HepG2 (cell line): Measurements from ENCODE around the gene STK39. TPM values are rescaled to one million over a fixed set of nuclear protein-coding genes. Genes with fewer than 3 reads are reported as not detected.

ENCODE experiments used
- ATAC-seq: fragments of 200-7000 bp; cut with Tn5 transposase; 3 replicates; pipeline ENCODE4 v1.9.1; 2020; ENCODE audit warnings: mild to moderate bottlenecking, moderate library complexity
- BruUV-seq: library from RNA; stranded (reverse); fragments of 400-500 nt; replicated peaks from 2 replicates; lab custom pipeline; 2021; lab: Mats Ljungman, UMichigan
- CTCF ChIA-PET: fragments of 300-600 bp; formaldehyde crosslinking; extraction: SDS; loops from one replicate; lab custom pipeline; 2021; ENCODE audit warnings: low total read pairs, inconsistent platforms, low intra/inter-chr PET ratio; lab: Yijun Ruan, JAX
- POLR2A ChIA-PET: fragments of 350-600 bp; sonication (Branson Sonifier 250); formaldehyde crosslinking; loops from one replicate; lab custom pipeline; 2020; ENCODE audit warnings: antibody characterized with exemption, inconsistent platforms; lab: Yijun Ruan, JAX
- DNase-seq: peaks from one replicate; pipeline ENCODE4 v3.0.0-alpha.2; 2015; ENCODE audit warnings: low spot score
- FAIRE-seq: peaks from 3 replicates; lab custom pipeline; 2011; peaks lifted over from hg19 to GRCh38; lab: Jason Lieb, UNC
- H2AFZ ChIP-seq: one replicate; pipeline ENCODE4 v1.6.1; 2011; ENCODE audit warnings: low read length, inconsistent platforms
- H3K27ac ChIP-seq: fragments of 300-600 bp; 3 replicates; pipeline ENCODE4 v1.8.0; 2011; ENCODE audit warnings: mixed run types, mild to moderate bottlenecking, mixed read lengths, low read length, inconsistent platforms; ENCODE audit not compliant: insufficient read depth; ENCODE audit errors: extremely low read length
- H3K27me3 ChIP-seq, 2 experiments: fragments of 200-600 bp in 1 of 2; 2 replicates in 1 of 2; 3 replicates in 1 of 2; pipeline versions ENCODE4 v1.6.0 to v1.8.0; 2011; ENCODE audit warnings: low read length in 2 of 2, mild to moderate bottlenecking in 2 of 2, moderate library complexity in 2 of 2, inconsistent platforms in 1 of 2; ENCODE audit not compliant: insufficient read depth in 2 of 2, control insufficient read depth in 1 of 2
- H3K36me3 ChIP-seq, 2 experiments: fragments of 200-600 bp in 1 of 2; replicated peaks in 1 of 2; 2 replicates in 1 of 2; 3 replicates in 1 of 2; pipeline versions ENCODE4 v1.5.1 to v1.8.0; 2011; ENCODE audit warnings: low read length in 2 of 2, inconsistent platforms in 1 of 2; ENCODE audit not compliant: insufficient read depth in 2 of 2, control insufficient read depth in 1 of 2
- H3K4me1 ChIP-seq: 2 replicates; pipeline ENCODE4 v1.5.1; 2012; ENCODE audit warnings: low read length, inconsistent platforms; ENCODE audit not compliant: insufficient read depth
- H3K4me2 ChIP-seq: 2 replicates; pipeline ENCODE4 v1.6.0; 2011; ENCODE audit warnings: low read depth, low read length, inconsistent platforms
- H3K4me3 ChIP-seq, 3 experiments: fragments of 200-600 bp in 1 of 3; sonication (generic), shearing (Covaris generic) in 1 of 3; replicated peaks in 1 of 3; 2 replicates each; pipeline ENCODE4 v1.5.1; 2011 to 2016; ENCODE audit warnings: low read length in 3 of 3, inconsistent platforms in 2 of 3, low read depth in 2 of 3, mild to moderate bottlenecking in 2 of 3, control low read depth in 1 of 3, mixed read lengths in 1 of 3; ENCODE audit not compliant: insufficient read depth in 1 of 3
- H3K79me2 ChIP-seq: one replicate; pipeline ENCODE4 v1.6.1; 2011; ENCODE audit warnings: low read length, inconsistent platforms; ENCODE audit not compliant: insufficient read depth
- H3K9ac ChIP-seq: 2 replicates; pipeline ENCODE4 v1.6.0; 2011; ENCODE audit warnings: mild to moderate bottlenecking, low read depth, low read length, inconsistent platforms; ENCODE audit not compliant: insufficient read depth
- H3K9me3 ChIP-seq: 2 replicates; pipeline ENCODE4 v1.5.1; 2012; ENCODE audit warnings: mild to moderate bottlenecking, low read length
- H4K20me1 ChIP-seq: 2 replicates; pipeline ENCODE4 v1.6.0; 2011; ENCODE audit warnings: inconsistent platforms, mild to moderate bottlenecking, low read length, moderate library complexity; ENCODE audit not compliant: insufficient read depth
- FIP1L1 ChIP-seq: fragments of 200-400 bp; formaldehyde crosslinking; IDR thresholded peaks from 2 replicates; pipeline ENCODE4 v1.6.1; 2018; ENCODE audit warnings: low read depth, mild to moderate bottlenecking, low read length, moderate library complexity, borderline replicate concordance; ENCODE audit not compliant: insufficient read depth
- HOXA3 ChIP-seq: sonication (generic); formaldehyde crosslinking; IDR thresholded peaks from 2 replicates; pipeline ENCODE4 v1.5.0; 2020; ENCODE audit warnings: missing genetic modification reagents
- IKZF4 ChIP-seq: sonication (generic); formaldehyde crosslinking; IDR thresholded peaks from 2 replicates; pipeline ENCODE4 v1.5.1; 2020; ENCODE audit warnings: borderline replicate concordance, mild to moderate bottlenecking, low read depth, missing genetic modification reagents; ENCODE audit errors: not compliant biosample characterization
- MXI1 ChIP-seq: IDR thresholded peaks from 3 replicates; pipeline ENCODE4 v1.6.1; 2012; ENCODE audit warnings: low read depth, low read length, inconsistent platforms, borderline replicate concordance
- NKX3-1 ChIP-seq: sonication (generic); formaldehyde crosslinking; IDR thresholded peaks from 2 replicates; pipeline ENCODE4 v1.5.0; 2020; ENCODE audit warnings: missing genetic modification reagents
- ONECUT2 ChIP-seq: sonication (generic); formaldehyde crosslinking; IDR thresholded peaks from 2 replicates; pipeline ENCODE4 v1.4.0; 2020; ENCODE audit warnings: missing genetic modification reagents
- PAF1 ChIP-seq: IDR thresholded peaks from 2 replicates; pipeline ENCODE4 v1.6.1; 2016; ENCODE audit warnings: missing genetic modification reagents, missing compliant biosample characterization
- RBM22 ChIP-seq: fragments of 200-400 bp; formaldehyde crosslinking; optimal IDR thresholded peaks from 2 replicates; pipeline ENCODE3; 2017; ENCODE audit warnings: mild to moderate bottlenecking, low read length, moderate library complexity
- SNRNP70 ChIP-seq: fragments of 200-400 bp; formaldehyde crosslinking; IDR thresholded peaks from 2 replicates; pipeline ENCODE4 v1.6.1; 2017; ENCODE audit warnings: mild to moderate bottlenecking, low read depth, low read length, moderate library complexity
- TAF15 ChIP-seq: fragments of 200-400 bp; formaldehyde crosslinking; IDR thresholded peaks from one replicate; pipeline ENCODE4 v1.6.1; 2018; ENCODE audit warnings: mild to moderate bottlenecking, low read depth, low read length; ENCODE audit not compliant: poor library complexity, severe bottlenecking
- ZBTB49 ChIP-seq: sonication (generic); formaldehyde crosslinking; IDR thresholded peaks from 2 replicates; pipeline ENCODE4 v1.4.0; 2020; ENCODE audit warnings: missing genetic modification reagents, borderline replicate concordance
- ZBTB7B ChIP-seq: sonication (generic); formaldehyde crosslinking; IDR thresholded peaks from 2 replicates; pipeline ENCODE4 v1.4.0; 2020; ENCODE audit warnings: missing genetic modification reagents
- ZFP62 ChIP-seq: sonication (generic); formaldehyde crosslinking; IDR thresholded peaks from 2 replicates; pipeline ENCODE4 v1.4.0; 2020; ENCODE audit warnings: missing genetic modification reagents
- ZKSCAN1 ChIP-seq: fragments of 150-350 bp; IDR thresholded peaks from 2 replicates; pipeline ENCODE4 v1.6.1; 2014; ENCODE audit warnings: low read length
- ZNF335 ChIP-seq: sonication (generic); formaldehyde crosslinking; IDR thresholded peaks from 2 replicates; pipeline ENCODE4 v1.4.0; 2020; ENCODE audit warnings: missing genetic modification reagents
- ZNF451 ChIP-seq: sonication (generic); formaldehyde crosslinking; IDR thresholded peaks from 2 replicates; pipeline ENCODE4 v1.5.0; 2020; ENCODE audit warnings: mild to moderate bottlenecking, missing genetic modification reagents
- ZNF564 ChIP-seq: sonication (generic); formaldehyde crosslinking; IDR thresholded peaks from 2 replicates; pipeline ENCODE4 v1.8.1; 2023; ENCODE audit warnings: mild to moderate bottlenecking, missing genetic modification reagents
- ZNF629 ChIP-seq: sonication (generic); formaldehyde crosslinking; conservative IDR thresholded peaks from 2 replicates; pipeline ENCODE4 v1.5.0; 2020; ENCODE audit warnings: missing genetic modification reagents
- ZNF784 ChIP-seq: sonication (generic); formaldehyde crosslinking; IDR thresholded peaks from 2 replicates; pipeline ENCODE4 v1.5.1; 2020; ENCODE audit warnings: missing genetic modification reagents, mild to moderate bottlenecking, borderline replicate concordance
- WGBS: methylation state at CpG from one replicate; pipeline ENCODE4 v1.1.6; 2017; ENCODE audit warnings: low lambda C conversion rate; 5-methylcytosine and 5-hydroxymethylcytosine counted together
- in situ Hi-C: cut with HindIII; loops from 2 replicates; pipeline ENCODE4 v1.10.0; 2017; ENCODE audit warnings: low pct_unique_long_range_greater_than_20kb; ENCODE audit not compliant: extremely low pct_ligation_motif_present
- intact Hi-C: fragments of 100-400 bp; cut with micrococcal nuclease; formaldehyde crosslinking; loops from one replicate; pipeline ENCODE4 v1.10.0; 2022; ENCODE audit not compliant: unreplicated experiment
- polyA plus RNA-seq, 8 experiments: library from polyadenylated mRNA; depleted of rRNA in 3 of 8; stranded (reverse) in 7 of 8; unstranded in 1 of 8; fragments of >200 nt; fragmentation: Illumina TruSeq in 4 of 8; extraction: Trizol in 4 of 8; gene quantifications; 2 replicates each; pipeline versions ENCODE4 v1.2.1 to v1.2.3, GENCODE V29; 2011 to 2016; ENCODE audit warnings: low read depth in 4 of 8, missing spikeins in 1 of 8, mixed read lengths in 1 of 8; ENCODE audit not compliant: insufficient read depth in 1 of 8
- total RNA-seq, 5 experiments: library from RNA; depleted of rRNA; stranded (reverse); fragments of >200 nt; fragmentation: Illumina TruSeq; extraction: Trizol; gene quantifications; 2 replicates each; pipeline ENCODE4 v1.2.3, GENCODE V29; 2016; ENCODE audit warnings: low read depth in 1 of 5
- TF ChIP-seq, protein P1 (sequence below): IDR thresholded peaks from 2 replicates; pipeline ENCODE4 v1.6.1; 2016; ENCODE audit warnings: missing compliant biosample characterization, missing genetic modification reagents, borderline replicate concordance

STK39 gene
- total and polyA plus RNA-seq, 2 of the 13 experiments (the other 11 are each of a cell fraction or from before 2014, with no cell fraction given) = 27.3 to 38.4 TPM

DNA sequence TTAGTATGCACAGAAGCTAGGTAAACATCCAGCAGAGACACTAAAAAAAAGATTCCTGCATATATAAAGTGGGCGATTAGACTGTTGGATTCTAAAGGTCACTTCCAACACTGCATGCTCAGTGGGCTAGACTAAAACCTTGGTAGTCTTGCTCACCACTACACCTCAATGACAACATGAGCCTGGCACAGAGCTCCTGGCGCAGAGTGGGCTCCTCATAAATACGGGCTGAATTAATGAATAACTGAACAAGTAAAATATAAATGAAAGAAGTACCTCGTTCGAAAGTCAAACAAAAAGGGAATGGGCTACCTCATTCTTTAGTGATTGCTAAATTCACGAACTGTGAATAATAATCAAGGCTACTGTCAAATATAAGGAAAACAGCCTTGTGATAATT is 185.3 kb downstream of the STK39 start:
- peaks cover 10 to 49% of the 10 kb centered on the region in 2 experiments; a peak in 4 of 5 replicates for H3K36me3 ChIP-seq
- no peaks in the 10 kb centered on the region for H3K79me2 ChIP-seq
- no peak for TF ChIP-seq FIP1L1
- no peak for TF ChIP-seq ZNF451 (CRISPR knock-in tag)
- TF ChIP-seq, protein P1, sequence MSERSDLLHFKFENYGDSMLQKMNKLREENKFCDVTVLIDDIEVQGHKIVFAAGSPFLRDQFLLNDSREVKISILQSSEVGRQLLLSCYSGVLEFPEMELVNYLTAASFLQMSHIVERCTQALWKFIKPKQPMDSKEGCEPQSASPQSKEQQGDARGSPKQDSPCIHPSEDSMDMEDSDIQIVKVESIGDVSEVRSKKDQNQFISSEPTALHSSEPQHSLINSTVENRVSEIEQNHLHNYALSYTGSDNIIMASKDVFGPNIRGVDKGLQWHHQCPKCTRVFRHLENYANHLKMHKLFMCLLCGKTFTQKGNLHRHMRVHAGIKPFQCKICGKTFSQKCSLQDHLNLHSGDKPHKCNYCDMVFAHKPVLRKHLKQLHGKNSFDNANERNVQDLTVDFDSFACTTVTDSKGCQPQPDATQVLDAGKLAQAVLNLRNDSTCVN (CRISPR knock-in tag) = no peak
- no peak for TF ChIP-seq HOXA3 (CRISPR knock-in tag)
- TF ChIP-seq MXI1 = no peak
- no peak for TF ChIP-seq NKX3-1 (CRISPR knock-in tag)
- TF ChIP-seq ZNF629 (CRISPR knock-in tag) = no peak
- TF ChIP-seq SNRNP70 = no peak
- TF ChIP-seq ZBTB7B (CRISPR knock-in tag) = no peak
- no peak for TF ChIP-seq ZNF335 (CRISPR knock-in tag)
- no peak for TF ChIP-seq ZNF784
- no peak for TF ChIP-seq ZFP62 (CRISPR knock-in tag)
- no peak for TF ChIP-seq RBM22
- no peak for TF ChIP-seq TAF15
- TF ChIP-seq ZNF564 = no peak
- TF ChIP-seq IKZF4 (CRISPR knock-in tag) = no peak
- TF ChIP-seq ZKSCAN1 = no peak
- TF ChIP-seq ZBTB49 (CRISPR knock-in tag) = no peak
- no peak for TF ChIP-seq PAF1 (CRISPR knock-in tag)
- TF ChIP-seq ONECUT2 (CRISPR knock-in tag) = no peak
- TF ChIP-seq, all 625 proteins: peak for 0
- ATAC-seq = no peak
- DNase-seq = no peak
- Histone ChIP-seq H3K4me2 (no peak overlapping the region), H3K4me3 (no peak overlapping the region), H3K9ac (no peak overlapping the region), H3K27me3 (no peaks in the 10 kb centered on the region), H3K4me1 (peaks cover 14% of the 10 kb centered on the region; the same call in 1 of the 2 replicates), H4K20me1 (no peaks in the 10 kb centered on the region), H3K9me3 (no peaks in the 10 kb centered on the region), H2AFZ (no peak overlapping the region), H3K27ac (no peak overlapping the region)
- ChIA-PET CTCF (no interaction called here), POLR2A (no interaction called here)
- BruUV-seq = no TSS peak
- WGBS = 92% methylated on average over 6 of the region's 6 CpGs
- in situ Hi-C loops = no loop called here
- no peak for FAIRE-seq
- intact Hi-C loops = no loop called here
